Activated CD8-positive, alpha-beta memory T cell treated with anti-CD3 and anti-CD28 coated beads, Interleukin-2, amount 50 U/mL, for 4 hours (primary cell): ENCODE data around the gene ENPP6.
A peak's percentile ranks its signal among the peaks of the same experiment; 100 is the strongest.

Experiments used
- DNase-seq: peaks from one replicate; pipeline ENCODE4 v3.0.0-alpha.2; 2020

ENPP6 gene

DNA sequence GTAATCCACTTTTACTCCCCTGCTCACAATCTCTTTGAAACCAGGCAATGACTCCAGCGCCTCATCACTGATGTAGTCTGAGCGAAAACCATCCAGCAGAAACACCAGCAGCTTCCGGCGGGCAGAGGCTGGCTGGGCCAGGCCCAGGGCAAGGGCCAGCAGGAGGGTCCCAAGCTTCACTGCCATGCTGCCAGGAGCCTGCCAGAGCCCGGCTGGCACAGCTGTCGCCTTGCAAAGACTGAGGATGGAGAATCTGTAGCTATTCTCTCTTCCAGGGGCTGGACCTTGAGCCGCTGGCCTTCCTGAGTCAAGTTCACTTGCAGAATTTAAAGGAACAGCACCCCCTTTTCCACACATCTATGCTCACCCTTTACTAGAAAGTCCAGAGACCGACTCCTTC is at the start of gene ENPP6:
ENPP6 (minus strand) TSS at position 240 of the 400 bp plus-strand sequence; CDS start at position 186, 54 bp downstream.
- DNase-seq, result no peak

DNA sequence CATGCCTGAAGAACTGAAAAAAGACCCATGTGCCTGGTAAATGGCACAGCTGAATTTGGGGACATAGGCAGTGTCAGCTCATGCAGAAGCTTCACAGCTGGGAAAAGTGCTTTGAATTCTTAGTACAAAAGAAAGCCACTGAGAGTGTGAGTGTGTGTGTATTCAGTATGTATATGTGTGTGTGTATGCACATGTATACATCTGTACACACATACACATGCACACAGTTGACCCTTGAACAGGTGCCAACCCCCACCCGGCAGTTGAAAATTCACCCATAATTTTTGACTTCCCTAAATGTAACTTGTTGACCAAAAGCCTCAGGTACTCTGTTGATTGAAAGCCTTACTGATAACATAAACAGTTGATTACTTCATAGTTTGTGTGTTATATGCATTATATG is 49.5 kb upstream of the ENPP6 start:
- no peak for DNase-seq

- DNase-seq, result no peak
These were observed 48.1 kb upstream of the ENPP6 start for GRCh38 chr4:184265546-184266351.

DNA sequence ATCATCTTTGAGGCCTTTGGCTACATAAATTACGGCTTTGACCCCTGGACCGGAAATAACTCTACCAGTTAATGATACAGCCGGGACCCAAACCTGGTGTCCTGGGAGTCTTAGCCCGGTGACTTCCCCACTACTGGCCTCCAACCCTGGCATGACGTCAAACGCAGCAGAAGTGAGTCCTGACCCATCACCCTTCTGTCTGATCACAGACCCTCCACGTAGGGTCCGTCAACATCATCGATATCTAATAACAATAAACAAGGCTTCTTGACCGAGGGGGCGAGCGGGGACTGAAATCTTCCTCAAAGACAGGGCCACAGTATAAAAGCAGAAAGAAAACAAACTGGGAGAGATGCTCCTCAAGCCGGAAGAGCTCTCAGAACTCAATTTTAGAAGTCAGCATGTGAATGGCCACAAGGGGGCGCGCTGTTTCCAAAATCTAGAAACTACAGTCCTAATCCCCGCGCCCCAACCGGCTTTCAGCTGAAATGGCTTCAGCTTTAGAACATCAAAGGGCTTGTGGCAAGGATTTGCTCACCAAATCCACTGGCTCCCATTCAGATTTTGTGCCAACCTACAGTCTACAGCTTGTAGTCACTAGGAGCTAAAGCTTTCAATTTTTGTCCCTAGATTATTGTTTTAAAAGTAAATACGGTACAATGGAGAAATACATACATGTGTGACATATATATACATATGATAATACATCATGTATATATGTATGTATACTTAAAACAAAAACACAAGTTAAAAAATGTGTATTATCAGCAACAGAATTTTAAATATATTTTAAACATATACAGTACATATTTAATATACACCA is 46.4 kb upstream of the ENPP6 start:
- DNase-seq, result peak; percentile 94

- no peak for DNase-seq
These were observed 45.8 kb upstream of the ENPP6 start for GRCh38 chr4:184263461-184263860.

DNA sequence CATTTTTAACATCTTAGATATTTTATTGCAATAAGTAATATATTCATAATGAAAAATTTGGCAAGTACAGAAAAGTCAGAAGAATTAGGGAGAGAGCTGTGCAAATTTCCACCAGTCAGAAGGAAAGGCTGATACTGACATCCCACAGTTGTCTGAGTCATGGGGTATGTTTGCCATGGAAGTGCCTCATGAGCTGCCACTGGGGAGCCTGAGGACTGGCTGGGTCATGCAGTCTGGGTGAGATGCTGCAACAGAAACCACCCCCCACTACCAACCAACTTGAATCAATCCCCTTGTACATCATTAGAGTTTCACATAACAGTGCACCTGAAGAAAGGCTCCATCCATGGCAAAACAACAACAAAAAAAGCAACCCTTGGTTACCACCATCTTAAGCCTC is 45.2 kb upstream of the ENPP6 start:
- DNase-seq, result no peak

- DNase-seq, result no peak
These were observed 43.6 kb upstream of the ENPP6 start for GRCh38 chr4:184261246-184261645.

GRCh38 chr4:184259866-184260265 is 42.2 kb upstream of the ENPP6 start:
- DNase-seq, result no peak

GRCh38 chr4:184259081-184259480 is 41.4 kb upstream of the ENPP6 start:
- no peak for DNase-seq

- no peak for DNase-seq
These were observed 38.4 kb upstream of the ENPP6 start for GRCh38 chr4:184255871-184256642.

DNA sequence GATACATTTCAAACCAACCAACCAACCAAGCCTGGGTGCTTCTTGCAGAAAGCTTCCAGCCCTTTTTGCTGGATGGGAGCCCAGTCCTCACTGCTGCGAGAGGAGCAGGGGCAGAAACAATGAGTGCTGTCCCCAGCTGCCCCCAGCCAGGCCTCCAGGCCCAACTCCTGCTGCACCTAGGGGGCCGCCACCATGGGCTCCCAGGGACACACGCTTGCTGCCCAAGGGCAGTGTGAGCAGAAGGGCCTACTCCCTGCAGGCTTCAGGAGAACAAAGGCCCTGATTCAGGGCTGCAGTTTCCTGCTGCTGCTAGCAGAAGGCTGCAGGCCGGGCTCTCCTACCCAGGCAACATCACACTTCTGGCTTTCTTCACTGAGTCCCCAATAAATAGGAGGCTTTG is 37.7 kb upstream of the ENPP6 start:
- no peak for DNase-seq

- DNase-seq, result no peak
These were observed 35.4 kb upstream of the ENPP6 start for GRCh38 chr4:184253072-184253420.

DNA sequence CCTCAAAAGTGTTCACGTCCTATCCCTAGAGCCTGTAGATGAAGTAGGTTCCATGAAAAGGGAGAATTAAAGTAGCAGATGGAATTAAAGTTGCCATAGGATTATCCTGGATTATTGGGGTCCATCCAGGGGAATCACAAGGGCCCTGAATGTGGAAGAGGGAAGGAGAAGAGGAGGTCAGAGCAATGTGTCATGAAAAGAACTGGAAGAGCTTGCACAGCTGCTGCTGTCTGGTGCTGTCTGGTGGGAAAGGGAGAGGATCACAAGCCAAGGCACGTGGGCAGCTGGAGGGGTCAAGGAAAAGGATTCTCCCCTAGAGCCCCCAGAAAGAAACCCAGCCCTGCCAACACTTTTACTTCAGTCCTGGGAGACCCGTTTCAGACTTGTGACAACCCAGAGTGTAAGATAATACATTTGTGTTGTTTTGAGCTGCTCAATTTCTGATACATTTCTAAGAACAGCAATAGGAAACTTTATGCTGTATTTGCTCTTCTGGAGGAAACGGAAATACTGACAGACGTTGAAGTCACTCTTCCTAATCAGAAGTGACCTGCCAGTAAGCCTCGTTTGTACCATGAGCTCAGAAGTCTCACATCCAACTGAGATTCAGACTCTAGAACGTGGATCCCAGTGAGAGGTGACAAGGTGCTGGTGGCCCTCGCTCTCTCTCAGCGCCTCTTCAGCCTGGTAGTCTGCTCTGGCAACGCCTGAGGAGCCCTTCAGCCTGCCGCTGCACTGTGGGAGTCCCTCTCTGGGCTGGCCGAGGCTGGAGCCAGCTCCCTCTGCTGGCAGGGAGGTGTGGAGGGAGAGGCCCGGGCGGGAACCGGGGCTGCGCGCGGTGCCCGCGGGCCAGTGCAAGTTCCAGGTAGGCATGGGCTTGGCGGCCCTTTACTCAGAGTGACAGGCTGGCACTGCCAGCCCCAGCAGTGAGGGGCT is 34.7 kb upstream of the ENPP6 start:
- DNase-seq, result no peak

DNA sequence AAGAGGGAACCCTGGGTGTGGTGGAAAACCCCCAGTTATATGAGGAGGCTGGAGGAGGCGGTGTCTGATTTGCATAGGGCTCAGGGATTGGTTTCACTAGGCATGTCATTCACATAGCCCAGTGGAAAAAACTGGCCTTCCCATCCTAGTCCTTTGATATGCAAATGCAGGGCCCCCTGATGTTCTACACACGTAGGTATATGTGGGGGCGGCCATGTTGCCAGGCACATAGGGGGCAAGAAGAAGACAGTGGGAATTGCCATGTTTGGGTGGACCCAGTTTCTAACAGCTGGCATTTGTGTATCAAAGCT is 34.0 kb upstream of the ENPP6 start:
- DNase-seq, result no peak

GRCh38 chr4:184250795-184251669 is 33.4 kb upstream of the ENPP6 start:
- DNase-seq, result no peak

DNA sequence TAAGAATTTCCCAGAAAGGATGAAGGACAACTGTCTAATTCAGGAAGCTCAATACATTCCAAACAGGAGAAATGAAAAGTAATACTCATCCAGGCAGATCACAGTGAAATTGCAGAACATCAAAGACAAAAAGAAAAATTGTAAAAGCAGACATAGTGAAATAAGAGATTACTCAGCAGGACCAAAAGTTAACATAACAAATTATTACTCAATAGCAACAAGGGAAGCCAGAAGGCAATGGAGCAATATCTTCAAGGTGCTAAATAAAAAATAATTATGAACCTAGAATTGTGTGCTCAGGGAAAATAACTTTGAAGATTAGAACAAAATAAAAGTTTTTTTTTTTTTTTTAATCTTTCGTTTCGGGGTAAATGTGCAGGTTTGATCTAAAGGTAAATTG is 30.5 kb upstream of the ENPP6 start:
- no peak for DNase-seq

DNA sequence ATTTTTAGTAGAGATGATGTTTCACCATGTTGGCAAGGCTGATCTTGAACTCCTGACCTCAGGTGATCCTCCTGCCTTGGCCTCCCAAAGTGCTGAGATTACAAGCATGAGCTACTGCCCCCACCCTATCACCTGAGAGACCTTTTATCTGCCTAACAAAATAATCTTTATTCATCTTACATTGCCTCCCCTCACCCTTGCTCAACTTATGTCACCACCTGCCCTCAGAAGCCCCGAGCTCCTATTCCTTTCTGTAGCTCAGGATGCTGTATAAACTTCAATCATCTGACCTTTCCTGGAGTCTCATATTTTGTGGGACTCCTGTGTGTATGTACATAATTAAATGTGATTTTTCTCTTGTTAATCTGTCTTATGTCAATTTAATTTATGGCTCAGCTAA is 29.7 kb upstream of the ENPP6 start:
- DNase-seq, result no peak

GRCh38 chr4:184246426-184246825 is 28.8 kb upstream of the ENPP6 start:
- DNase-seq, result no peak

GRCh38 chr4:184238072-184238745 is 20.5 kb upstream of the ENPP6 start:
- no peak for DNase-seq

DNA sequence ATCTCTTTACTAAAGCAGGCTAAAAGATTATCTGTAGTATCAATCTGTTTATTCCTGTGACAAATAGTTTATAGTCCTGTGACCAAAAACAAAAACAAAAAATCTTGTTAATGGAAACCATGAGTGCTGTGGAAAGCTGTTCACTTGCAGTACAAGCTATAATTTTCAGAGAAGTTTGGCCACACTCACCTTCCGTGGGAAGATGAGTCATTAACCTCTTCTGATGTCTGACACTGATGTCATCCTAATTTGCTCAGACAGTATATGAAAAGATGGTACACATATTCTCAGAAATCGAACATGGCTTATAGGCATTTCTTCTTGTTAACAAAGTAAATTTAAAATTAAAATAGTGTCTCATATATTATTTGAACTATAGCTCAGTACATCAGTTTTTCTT is 19.9 kb upstream of the ENPP6 start:
- DNase-seq, result peak; percentile 31

GRCh38 chr4:184235526-184235925 is 17.9 kb upstream of the ENPP6 start:
- DNase-seq, result no peak
